AG09309 (cell line): ENCODE results near the gene NTM.

Experiments
- DNase-seq: peaks from one replicate; pipeline ENCODE4 v3.0.0-alpha.2; 2010; ENCODE audit warnings: low read depth
- H3K4me3 ChIP-seq: 2 replicates; pipeline ENCODE4 v1.5.1; 2011; ENCODE audit warnings: mild to moderate bottlenecking, low read depth, low read length, moderate library complexity; ENCODE audit not compliant: control insufficient read depth
- TF ChIP-seq, protein P1 (sequence below): IDR thresholded peaks from 2 replicates; pipeline ENCODE4 v1.5.1; 2011; ENCODE audit warnings: mild to moderate bottlenecking, low read depth, low read length, inconsistent platforms; ENCODE audit not compliant: insufficient read depth, control insufficient read depth; ENCODE audit errors: missing control alignments

NTM gene

GRCh38 chr11:131938351-131938751 lies 567.9 kb downstream of the NTM start:
- no peak overlapping the region for H3K4me3 ChIP-seq
- no peak for DNase-seq
- TF ChIP-seq, protein P1, sequence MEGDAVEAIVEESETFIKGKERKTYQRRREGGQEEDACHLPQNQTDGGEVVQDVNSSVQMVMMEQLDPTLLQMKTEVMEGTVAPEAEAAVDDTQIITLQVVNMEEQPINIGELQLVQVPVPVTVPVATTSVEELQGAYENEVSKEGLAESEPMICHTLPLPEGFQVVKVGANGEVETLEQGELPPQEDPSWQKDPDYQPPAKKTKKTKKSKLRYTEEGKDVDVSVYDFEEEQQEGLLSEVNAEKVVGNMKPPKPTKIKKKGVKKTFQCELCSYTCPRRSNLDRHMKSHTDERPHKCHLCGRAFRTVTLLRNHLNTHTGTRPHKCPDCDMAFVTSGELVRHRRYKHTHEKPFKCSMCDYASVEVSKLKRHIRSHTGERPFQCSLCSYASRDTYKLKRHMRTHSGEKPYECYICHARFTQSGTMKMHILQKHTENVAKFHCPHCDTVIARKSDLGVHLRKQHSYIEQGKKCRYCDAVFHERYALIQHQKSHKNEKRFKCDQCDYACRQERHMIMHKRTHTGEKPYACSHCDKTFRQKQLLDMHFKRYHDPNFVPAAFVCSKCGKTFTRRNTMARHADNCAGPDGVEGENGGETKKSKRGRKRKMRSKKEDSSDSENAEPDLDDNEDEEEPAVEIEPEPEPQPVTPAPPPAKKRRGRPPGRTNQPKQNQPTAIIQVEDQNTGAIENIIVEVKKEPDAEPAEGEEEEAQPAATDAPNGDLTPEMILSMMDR = no peak

- H3K4me3 ChIP-seq = no peak overlapping the region
- TF ChIP-seq, protein P1 = no peak
- no peak for DNase-seq
Observed at GRCh38 chr11:131940126-131940525, 569.7 kb downstream of the NTM start.

- DNase-seq = no peak
- TF ChIP-seq, protein P1 = no peak
- no peak overlapping the region for H3K4me3 ChIP-seq
Observed at GRCh38 chr11:131942878-131943277, 572.5 kb downstream of the NTM start.

DNA sequence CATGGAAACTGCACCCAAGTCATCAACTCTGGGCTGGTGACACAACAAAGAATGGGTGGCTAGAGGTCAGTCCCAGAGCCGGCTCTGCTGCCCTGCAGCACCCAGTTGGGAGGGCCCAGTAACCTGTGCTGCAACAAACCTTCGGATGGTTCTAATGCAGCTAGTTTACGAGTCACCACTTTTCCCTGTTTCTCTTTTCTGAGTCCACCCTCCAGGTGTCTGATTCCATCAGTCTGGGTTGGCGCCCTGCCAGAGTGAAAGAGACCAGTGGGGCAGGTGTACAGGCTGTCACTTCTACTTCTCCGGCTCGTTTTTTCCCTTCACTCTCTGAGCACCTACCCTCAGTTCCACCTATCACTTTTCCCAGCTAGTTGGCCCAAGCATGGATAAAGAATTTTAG lies 572.9 kb downstream of the NTM start:
- TF ChIP-seq, protein P1 = no peak
- no peak for DNase-seq
- H3K4me3 ChIP-seq = no peak overlapping the region

DNA sequence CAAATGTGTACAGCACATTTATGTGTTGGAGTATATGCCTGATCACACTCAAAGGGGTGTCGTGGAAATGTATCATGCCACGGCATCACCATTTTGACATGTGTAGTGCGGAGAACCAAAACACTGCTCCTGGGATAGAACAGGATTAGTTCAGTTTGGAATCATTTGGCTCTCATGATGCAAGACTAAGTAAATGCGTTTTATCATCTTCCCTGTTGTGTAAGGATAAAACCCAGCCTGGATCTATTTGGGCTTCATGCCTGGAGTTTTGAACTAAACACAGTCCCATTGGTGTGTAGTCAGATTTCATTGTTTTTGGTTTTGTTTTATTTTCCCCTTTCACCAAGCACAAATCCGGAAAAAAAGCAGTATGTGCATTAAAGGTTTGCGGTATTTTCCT lies 574.3 kb downstream of the NTM start:
- no peak overlapping the region for H3K4me3 ChIP-seq
- DNase-seq = peak; percentile 20
- TF ChIP-seq, protein P1 = no peak

DNA sequence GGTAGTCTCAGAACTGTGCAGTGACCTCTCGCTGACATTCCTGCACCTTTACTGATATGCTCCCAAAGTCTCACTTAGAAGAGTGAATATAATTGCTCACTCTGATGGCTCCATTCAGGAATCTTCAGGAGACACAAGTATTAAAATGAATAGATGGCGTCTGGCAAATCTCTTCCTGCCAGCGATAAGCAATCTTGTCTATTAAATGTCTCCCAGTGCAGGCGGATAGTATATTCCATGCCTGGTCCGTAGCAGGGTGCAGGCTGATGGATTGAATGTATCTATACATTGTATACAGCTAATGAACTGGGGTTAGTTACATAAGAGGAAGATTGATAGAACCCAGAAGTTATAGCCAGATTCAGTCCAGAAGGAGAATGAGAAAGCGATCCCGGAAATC lies 575.3 kb downstream of the NTM start:
- no peak overlapping the region for H3K4me3 ChIP-seq
- TF ChIP-seq, protein P1 = no peak
- DNase-seq = no peak

DNA sequence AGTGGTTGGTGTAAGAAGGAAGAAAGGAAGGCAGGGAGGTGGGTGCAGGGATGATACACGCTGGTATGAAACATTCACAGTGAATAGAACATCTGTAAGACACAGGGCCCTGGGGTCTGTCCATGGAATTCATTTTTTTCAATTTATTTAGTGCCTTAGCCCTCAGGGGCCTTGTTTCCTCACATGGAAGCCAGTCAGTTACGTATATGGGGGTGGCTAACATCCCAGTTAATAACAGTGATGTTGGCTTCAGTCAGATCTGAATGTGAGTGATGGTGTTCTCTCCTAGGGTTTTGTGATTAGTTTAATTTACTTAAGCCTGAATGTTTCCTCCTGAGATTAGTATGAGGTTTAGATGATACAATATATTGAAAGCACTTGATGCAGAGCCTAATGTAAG lies 577.1 kb downstream of the NTM start:
- no peak overlapping the region for H3K4me3 ChIP-seq
- TF ChIP-seq, protein P1 = no peak
- no peak for DNase-seq
